ENCODE data around the gene THADA. TPM values are rescaled to one million over a fixed set of nuclear protein-coding genes. Genes with fewer than 3 reads are reported as not detected.
"Not testable (repeated sequence)": the region's sequence is repeated elsewhere in the genome, so short reads cannot be mapped to it uniquely, and the experiment has no call there.

Gene THADA
- total RNA-seq, 1 donor from 2014 or later: 41.2 TPM

DNA sequence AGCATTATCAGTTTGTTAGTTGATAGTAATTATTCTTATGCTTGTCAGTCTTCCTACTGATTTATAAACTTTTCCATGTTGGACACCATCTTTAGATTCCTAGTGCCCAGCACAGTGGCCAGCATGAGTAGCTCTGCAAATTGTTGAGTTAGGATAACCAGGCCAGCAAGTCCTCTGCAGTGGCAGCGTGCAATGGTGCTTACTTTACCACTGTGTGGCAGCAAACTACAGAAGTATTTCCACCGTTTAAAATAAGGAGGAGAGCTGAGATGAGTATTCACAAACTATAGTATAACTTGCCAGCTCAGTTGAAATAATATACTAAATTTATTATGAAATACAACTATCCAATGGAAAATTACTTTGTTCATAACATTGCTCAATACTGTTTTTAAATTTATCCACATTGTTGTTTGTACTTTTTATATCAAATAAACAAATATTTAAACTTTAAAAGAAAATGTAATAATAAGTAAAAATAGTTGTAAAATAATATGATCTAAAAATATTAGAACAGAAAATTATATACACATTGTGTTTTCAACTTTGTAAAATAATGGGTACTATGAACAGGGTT, 9.3 kb upstream of the THADA start:
- Histone ChIP-seq H3K36me3 (no peaks in the 10 kb centered on the region), H3K27ac (no peak overlapping the region), H3K27me3 (ENCODE audit: low read depth) (no peaks in the 10 kb centered on the region), H3K4me1 (peaks cover 5% of the 10 kb centered on the region), H3K4me3 (no peak overlapping the region), H3K9me3 (no peaks in the 10 kb centered on the region)
- intact Hi-C loops (cut with DNase I): no loop called here
- TF ChIP-seq, protein P1, sequence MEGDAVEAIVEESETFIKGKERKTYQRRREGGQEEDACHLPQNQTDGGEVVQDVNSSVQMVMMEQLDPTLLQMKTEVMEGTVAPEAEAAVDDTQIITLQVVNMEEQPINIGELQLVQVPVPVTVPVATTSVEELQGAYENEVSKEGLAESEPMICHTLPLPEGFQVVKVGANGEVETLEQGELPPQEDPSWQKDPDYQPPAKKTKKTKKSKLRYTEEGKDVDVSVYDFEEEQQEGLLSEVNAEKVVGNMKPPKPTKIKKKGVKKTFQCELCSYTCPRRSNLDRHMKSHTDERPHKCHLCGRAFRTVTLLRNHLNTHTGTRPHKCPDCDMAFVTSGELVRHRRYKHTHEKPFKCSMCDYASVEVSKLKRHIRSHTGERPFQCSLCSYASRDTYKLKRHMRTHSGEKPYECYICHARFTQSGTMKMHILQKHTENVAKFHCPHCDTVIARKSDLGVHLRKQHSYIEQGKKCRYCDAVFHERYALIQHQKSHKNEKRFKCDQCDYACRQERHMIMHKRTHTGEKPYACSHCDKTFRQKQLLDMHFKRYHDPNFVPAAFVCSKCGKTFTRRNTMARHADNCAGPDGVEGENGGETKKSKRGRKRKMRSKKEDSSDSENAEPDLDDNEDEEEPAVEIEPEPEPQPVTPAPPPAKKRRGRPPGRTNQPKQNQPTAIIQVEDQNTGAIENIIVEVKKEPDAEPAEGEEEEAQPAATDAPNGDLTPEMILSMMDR (IDR thresholded peaks at IDR 0.05): peak; percentile 34
- ATAC-seq: peak in 1 of 2 donors; percentile 50
- no peak for DNase-seq

DNA sequence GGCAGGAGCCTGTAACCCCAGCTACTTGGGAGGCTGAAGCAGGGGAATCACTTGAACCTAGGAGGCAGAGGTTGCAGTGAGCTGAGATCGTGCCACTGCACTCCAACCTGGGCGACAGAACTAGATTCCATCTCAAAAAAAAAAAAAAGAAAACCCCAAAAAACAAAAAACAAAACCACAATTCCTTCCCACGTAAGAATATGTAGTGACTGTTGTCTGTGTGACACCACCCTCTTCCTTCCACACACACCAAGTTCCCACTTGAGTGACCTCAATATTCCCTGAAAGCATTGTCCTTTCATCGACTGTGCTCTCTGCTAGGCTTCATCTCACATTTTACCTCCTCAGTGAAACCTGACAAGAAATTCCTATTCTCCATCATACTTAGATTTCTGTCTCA, 8.8 kb upstream of the THADA start:
- ATAC-seq (no peak), DNase-seq (no peak)
- H3K4me3 ChIP-seq: no peak overlapping the region
- intact Hi-C loops (cut with DNase I): no loop called here
- H3K4me1 ChIP-seq: peaks cover 5% of the 10 kb centered on the region
- no peak overlapping the region for H3K27ac ChIP-seq
- no peaks in the 10 kb centered on the region for H3K27me3 ChIP-seq (ENCODE audit: low read depth)
- no peaks in the 10 kb centered on the region for H3K36me3 ChIP-seq
- H3K9me3 ChIP-seq: no peaks in the 10 kb centered on the region
- TF ChIP-seq, protein P1 (IDR thresholded peaks at IDR 0.05): no peak

- H3K36me3 ChIP-seq; DNase-seq; ATAC-seq; H3K27me3 ChIP-seq (ENCODE audit: low read depth); H3K4me3 ChIP-seq; H3K4me1 ChIP-seq; H3K27ac ChIP-seq; intact Hi-C loops (cut with DNase I); H3K9me3 ChIP-seq: not testable (repeated sequence)
Observed at GRCh38 chr2:43600596-43600995, 4.8 kb upstream of the THADA start.

GRCh38 chr2:43594875-43595274, 963 bp downstream of the THADA start:
- TF ChIP-seq, protein P1 (IDR thresholded peaks at IDR 0.05): no peak
- H3K27ac ChIP-seq: peak overlapping the region; percentile 95
- ATAC-seq: no peak

GRCh38 chr2:43593254-43593653, 2.6 kb downstream of the THADA start:
- no peak overlapping the region for H3K27ac ChIP-seq
- DNase-seq: peak; percentile 59

More at GRCh38 chr2:43594875-43595274, 963 bp downstream of the THADA start:
- no peaks in the 10 kb centered on the region for H3K27me3 ChIP-seq (ENCODE audit: low read depth)
- H3K36me3 ChIP-seq: peaks cover 23% of the 10 kb centered on the region
- peak overlapping the region; percentile 76 for H3K4me3 ChIP-seq
- intact Hi-C loops (cut with DNase I): no loop called here
- H3K9me3 ChIP-seq: no peaks in the 10 kb centered on the region
- peaks cover 31% of the 10 kb centered on the region for H3K4me1 ChIP-seq
- no peak for DNase-seq

GRCh38 chr2:43592443-43592842, 3.4 kb downstream of the THADA start:
- H3K27me3 ChIP-seq (ENCODE audit: low read depth): no peaks in the 10 kb centered on the region
- ATAC-seq (no peak), DNase-seq (no peak)
- H3K4me3 ChIP-seq: no peak overlapping the region
- peaks cover 41% of the 10 kb centered on the region for H3K36me3 ChIP-seq
- H3K27ac ChIP-seq: no peak overlapping the region
- TF ChIP-seq, protein P1 (IDR thresholded peaks at IDR 0.05): no peak
- intact Hi-C loops (cut with DNase I): no loop called here
- H3K4me1 ChIP-seq: peaks cover 31% of the 10 kb centered on the region
- no peaks in the 10 kb centered on the region for H3K9me3 ChIP-seq

More at GRCh38 chr2:43593254-43593653, 2.6 kb downstream of the THADA start:
- intact Hi-C loops (cut with DNase I): no loop called here
- Histone ChIP-seq H3K4me1 (peaks cover 31% of the 10 kb centered on the region), H3K4me3 (no peak overlapping the region), H3K9me3 (no peaks in the 10 kb centered on the region), H3K36me3 (peaks cover 37% of the 10 kb centered on the region), H3K27me3 (ENCODE audit: low read depth) (no peaks in the 10 kb centered on the region)
- peak; percentile 77 to 80 for ATAC-seq
- TF ChIP-seq, protein P1 (IDR thresholded peaks at IDR 0.05): no peak
